ENCODE results near the gene MAPKBP1.

DNA sequence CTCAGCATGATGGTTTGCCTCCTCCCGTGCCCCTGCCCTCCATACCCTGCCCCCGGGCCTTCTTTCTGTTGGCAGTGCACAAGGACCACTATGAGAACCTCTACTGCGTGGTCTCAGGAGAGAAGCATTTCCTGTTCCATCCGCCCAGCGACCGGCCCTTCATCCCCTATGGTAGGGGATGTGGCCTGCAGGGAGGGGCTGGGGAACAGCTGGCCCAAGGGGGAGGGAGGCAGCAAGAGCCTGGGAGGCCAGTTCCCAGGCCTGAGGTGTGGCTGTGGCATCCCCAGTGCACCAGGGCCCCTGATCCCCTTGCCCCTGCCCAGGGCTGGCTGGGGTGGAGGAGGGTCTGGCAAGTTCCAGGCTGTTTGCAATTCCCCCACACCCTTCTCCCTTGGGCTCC is 61.8 kb downstream of the MAPKBP1 start:
- TF ChIP-seq CTCF (IDR thresholded peaks at IDR 0.05) (no peak), POLR2A (IDR thresholded peaks at IDR 0.05) (no peak)
